ENCODE data around the gene UROD. TPM values are rescaled to one million over a fixed set of nuclear protein-coding genes. Genes with fewer than 3 reads are reported as not detected.

The UROD gene
- total and polyA plus RNA-seq, 4 donors = 65.8 to 85.9 (median 77.0) TPM

DNA sequence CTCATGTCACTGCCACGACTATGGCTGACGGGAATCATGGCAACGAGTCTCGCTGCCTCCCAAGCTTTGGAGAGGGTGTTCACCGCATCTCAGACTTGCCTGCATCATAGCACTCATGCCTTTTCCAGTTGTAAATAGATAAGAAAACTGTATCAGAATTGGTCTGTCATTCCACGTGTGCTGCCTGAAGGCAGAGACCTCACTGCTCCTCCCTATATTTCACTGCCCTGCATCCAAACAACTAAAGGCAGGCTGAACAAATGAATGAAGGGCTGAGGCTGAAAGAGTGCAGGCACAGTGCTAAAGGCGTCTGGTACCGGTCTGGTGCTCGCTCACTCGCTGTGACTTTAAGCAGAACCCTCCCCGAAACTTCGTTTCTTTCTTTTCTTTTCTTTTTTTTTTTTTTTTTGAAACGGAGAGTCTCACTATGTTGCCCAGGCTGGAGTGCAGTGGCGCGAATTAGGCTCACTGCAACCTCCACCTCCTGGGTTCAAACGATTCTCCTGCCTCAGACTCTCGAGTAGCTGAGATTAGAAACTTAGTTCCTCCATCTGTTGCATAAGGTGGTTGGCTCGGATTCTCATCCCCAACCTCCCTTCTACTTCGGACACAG lies 26.2 kb upstream of the UROD start:
- 6 to 13% methylated on average over 19 of the region's 19 CpGs for WGBS, 2 donors
- ATAC-seq (ENCODE audit: insufficient read depth, low FRiP score) = no peak
- Histone ChIP-seq H3K9ac (ENCODE audit: insufficient read depth in 1 of 2, low read length in 2 of 2) (peak overlapping the region in 1 of 2 donors; percentile 76), H3K27ac (ENCODE audit: low read depth in 1 of 2, low read length in 1 of 2) (peak overlapping the region; percentile 67 to 81), H3K4me3 (peak overlapping the region; percentile 80), H3K9me3 (ENCODE audit: control insufficient read depth in 4 of 4, insufficient read depth in 3 of 4, low read length in 3 of 4) (no peaks in the 10 kb centered on the region), H3K27me3 (ENCODE audit: control insufficient read depth in 3 of 3, insufficient read depth in 3 of 3, low read length in 2 of 3) (no peaks in the 10 kb centered on the region), H3K36me3 (ENCODE audit: control insufficient read depth in 4 of 4, insufficient read depth in 4 of 4, low read length in 4 of 4) (peaks cover under 1 to 3% (median 1%) of the 10 kb centered on the region in 4 donors), H3K4me1 (ENCODE audit: control insufficient read depth in 5 of 5, insufficient read depth in 5 of 5, low read length in 5 of 5) (peaks cover 2 to 10% (median 7%) of the 10 kb centered on the region in 5 donors)
- TF ChIP-seq, protein P1, sequence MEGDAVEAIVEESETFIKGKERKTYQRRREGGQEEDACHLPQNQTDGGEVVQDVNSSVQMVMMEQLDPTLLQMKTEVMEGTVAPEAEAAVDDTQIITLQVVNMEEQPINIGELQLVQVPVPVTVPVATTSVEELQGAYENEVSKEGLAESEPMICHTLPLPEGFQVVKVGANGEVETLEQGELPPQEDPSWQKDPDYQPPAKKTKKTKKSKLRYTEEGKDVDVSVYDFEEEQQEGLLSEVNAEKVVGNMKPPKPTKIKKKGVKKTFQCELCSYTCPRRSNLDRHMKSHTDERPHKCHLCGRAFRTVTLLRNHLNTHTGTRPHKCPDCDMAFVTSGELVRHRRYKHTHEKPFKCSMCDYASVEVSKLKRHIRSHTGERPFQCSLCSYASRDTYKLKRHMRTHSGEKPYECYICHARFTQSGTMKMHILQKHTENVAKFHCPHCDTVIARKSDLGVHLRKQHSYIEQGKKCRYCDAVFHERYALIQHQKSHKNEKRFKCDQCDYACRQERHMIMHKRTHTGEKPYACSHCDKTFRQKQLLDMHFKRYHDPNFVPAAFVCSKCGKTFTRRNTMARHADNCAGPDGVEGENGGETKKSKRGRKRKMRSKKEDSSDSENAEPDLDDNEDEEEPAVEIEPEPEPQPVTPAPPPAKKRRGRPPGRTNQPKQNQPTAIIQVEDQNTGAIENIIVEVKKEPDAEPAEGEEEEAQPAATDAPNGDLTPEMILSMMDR (IDR thresholded peaks at IDR 0.05; ENCODE audit: control extremely low read depth, extremely low read depth) = no peak
- no peak for DNase-seq

DNA sequence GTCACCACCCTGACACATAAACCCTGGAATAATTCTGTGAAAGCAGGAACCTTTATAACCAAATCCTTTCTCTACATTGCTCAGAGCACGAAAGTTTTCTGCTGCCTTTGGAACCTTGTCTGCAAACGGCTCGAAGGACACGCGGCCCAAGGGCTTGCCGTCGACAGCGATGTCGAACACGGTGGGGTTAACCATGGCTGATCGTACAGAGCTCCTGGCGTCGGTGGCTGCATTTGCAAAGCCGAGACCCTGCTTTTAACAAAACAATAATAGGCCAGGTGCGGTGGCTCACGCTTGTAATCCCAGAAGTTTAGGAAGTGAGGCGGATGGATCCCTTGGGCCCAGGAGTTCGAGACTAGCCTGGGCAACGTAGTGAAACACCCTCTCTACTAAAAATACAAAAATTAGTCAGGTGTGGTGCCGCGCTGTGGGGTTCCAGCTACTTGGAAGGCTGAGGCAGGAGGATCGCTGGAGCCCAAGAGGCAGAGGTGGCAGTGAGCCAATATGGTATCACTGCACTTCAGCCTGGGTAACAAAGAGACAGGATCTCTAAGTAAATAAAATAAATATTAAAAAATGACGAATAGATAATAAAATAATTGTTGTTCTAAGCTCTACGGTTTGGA lies 23.4 kb upstream of the UROD start:
- Histone ChIP-seq H3K9ac (ENCODE audit: insufficient read depth in 1 of 2, low read length in 2 of 2) (no peak overlapping the region), H3K36me3 (ENCODE audit: control insufficient read depth in 4 of 4, insufficient read depth in 4 of 4, low read length in 4 of 4) (peaks cover 0 to 3% (median 0%) of the 10 kb centered on the region in 4 donors), H3K4me3 (no peak overlapping the region), H3K27ac (ENCODE audit: low read depth in 1 of 2, low read length in 1 of 2) (no peak overlapping the region), H3K27me3 (ENCODE audit: control insufficient read depth in 3 of 3, insufficient read depth in 3 of 3, low read length in 2 of 3) (no peaks in the 10 kb centered on the region), H3K9me3 (ENCODE audit: control insufficient read depth in 4 of 4, insufficient read depth in 3 of 4, low read length in 3 of 4) (no peaks in the 10 kb centered on the region), H3K4me1 (ENCODE audit: control insufficient read depth in 5 of 5, insufficient read depth in 5 of 5, low read length in 5 of 5) (peaks cover 2 to 10% (median 7%) of the 10 kb centered on the region in 5 donors)
- ATAC-seq (ENCODE audit: insufficient read depth, low FRiP score) (no peak), DNase-seq (no peak)
- TF ChIP-seq, protein P1 (IDR thresholded peaks at IDR 0.05; ENCODE audit: control extremely low read depth, extremely low read depth) = no peak
- 92 to 95% methylated on average over 24 of the region's 24 CpGs for WGBS, 2 donors

DNA sequence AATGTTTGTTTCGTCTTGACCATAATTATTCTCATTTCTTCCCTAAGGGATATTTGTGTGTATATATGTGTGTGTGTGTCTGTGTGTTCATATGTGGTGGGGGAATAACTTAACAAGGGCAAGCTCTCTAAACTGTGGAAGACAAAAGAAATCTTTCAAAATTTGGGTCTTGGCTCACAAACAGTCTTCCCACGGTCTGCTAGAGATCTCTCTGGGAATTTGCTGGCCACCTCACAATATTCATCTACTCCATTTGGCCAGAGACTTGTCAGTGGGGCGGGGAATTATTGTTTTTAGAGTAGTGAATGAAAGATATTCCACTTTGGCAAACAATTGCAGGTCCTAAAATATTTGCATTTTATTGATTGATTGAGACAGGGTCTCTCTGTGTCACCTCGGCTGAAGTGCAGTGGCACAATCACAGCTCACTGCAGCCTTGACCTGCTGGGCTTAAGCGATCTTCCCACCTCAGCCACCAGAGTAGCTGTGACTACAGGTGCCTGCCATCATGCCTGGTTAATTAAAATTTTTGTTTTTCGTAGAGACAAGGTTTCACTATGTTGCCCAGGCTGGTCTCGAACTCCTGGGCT lies 17.6 kb upstream of the UROD start:
- H3K4me1 ChIP-seq (ENCODE audit: control insufficient read depth in 5 of 5, insufficient read depth in 5 of 5, low read length in 5 of 5) = no peaks in the 10 kb centered on the region
- H3K4me3 ChIP-seq = no peak overlapping the region
- H3K36me3 ChIP-seq (ENCODE audit: control insufficient read depth in 4 of 4, insufficient read depth in 4 of 4, low read length in 4 of 4) = no peaks in the 10 kb centered on the region
- H3K27me3 ChIP-seq (ENCODE audit: control insufficient read depth in 3 of 3, insufficient read depth in 3 of 3, low read length in 2 of 3) = no peaks in the 10 kb centered on the region
- no peak overlapping the region for H3K9ac ChIP-seq (ENCODE audit: insufficient read depth in 1 of 2, low read length in 2 of 2)
- H3K27ac ChIP-seq (ENCODE audit: low read depth in 1 of 2, low read length in 1 of 2) = no peak overlapping the region
- DNase-seq (no peak), ATAC-seq (ENCODE audit: insufficient read depth, low FRiP score) (no peak)
- TF ChIP-seq, protein P1 (IDR thresholded peaks at IDR 0.05; ENCODE audit: control extremely low read depth, extremely low read depth) = no peak
- H3K9me3 ChIP-seq (ENCODE audit: control insufficient read depth in 4 of 4, insufficient read depth in 3 of 4, low read length in 3 of 4) = no peaks in the 10 kb centered on the region
- WGBS, 2 donors = 76 to 85% methylated on average over 7 of the region's 7 CpGs

Measured in lung (tissue), 12 donors.